Heart left ventricle (tissue), 13 donors: ENCODE data around the gene PTPN7.

Source experiments
- CTCF ChIP-seq, 12 donors: fragments of 200-600 bp; sonication (generic) in 4 of 12; IDR thresholded peaks; one replicate each; pipeline versions ENCODE4 v1.5.0 to v1.8.0; 2018 to 2022; ENCODE audit warnings: antibody characterized with exemption in 12 of 12, mild to moderate bottlenecking in 5 of 12
- POLR2A ChIP-seq, 2 donors: fragments of 450-650 bp; IDR thresholded peaks; one replicate each; pipeline ENCODE4 v1.6.1; 2017; ENCODE audit warnings: antibody characterized with exemption in 2 of 2, mild to moderate bottlenecking in 2 of 2, moderate library complexity in 2 of 2
- donor health status: ischemic (EF 13 %, LVEDD 7.1; RV severe dilation, severe dysfunction).
- donor health status: DM: no; HTN: yes; CAD: no.
- donor health status: DM: no; HTN: no; CAD: no.
- donor health status: ischemic (EF 25% LVEDD 6.9; RV normal size, moderate dysfunction).
- donor health status: ischemic (EF 25% LVEDD 5.7; RV mildly dilated, moderate dysfunction).
- donor health status: ischemic (EF 35%, LVEDD 5.7; RV mildly dilated, moderate dysfunction).
- donor health status: nonischemic (EF 11% LVEDD 7.7; RV severe dilation, severe dysfunction).
- donor health status: DM: yes; HTN: yes; CAD: no.
- donor health status: PGD.
- donor health status: ischemic (EF 29% LVEDD 5.4; RV normal size, mild dysfunction).
- donor health status: nonischemic (EF 23%, LVEDD 6.1; RV moderate dilation, normal function).

- no peak for TF ChIP-seq CTCF (IDR thresholded peaks at IDR 0.05)
- TF ChIP-seq POLR2A (IDR thresholded peaks at IDR 0.05), result no peak
These were observed 37.0 kb downstream of the PTPN7 start for GRCh38 chr1:202123336-202123813.
